ENCODE data around the gene SLC6A15.
A peak's percentile ranks its signal among the peaks of the same experiment; 100 is the strongest.

SLC6A15 gene

GRCh38 chr12:84910549-84911241 is 1.9 kb downstream of the SLC6A15 start:
- ChIA-PET CTCF (no interaction called here), POLR2A (no interaction called here)
- H3K4me1 ChIP-seq (ENCODE audit: control extremely low read depth in 1 of 4, control insufficient read depth in 4 of 4, insufficient read depth in 4 of 4, low read length in 3 of 4), result peaks cover 0 to 21% (median 12%) of the 10 kb centered on the region in 4 experiments
- WGBS (ENCODE audit: insufficient coverage), result 27% methylated on average over 4 of the region's 21 CpGs
- H3K4me3 ChIP-seq (ENCODE audit: control insufficient read depth in 1 of 7, extremely low read depth in 1 of 7, insufficient read depth in 4 of 7, low read depth in 2 of 7, low read length in 6 of 7), result no peak overlapping the region
- peaks cover 0 to 6% (median 0%) of the 10 kb centered on the region in 5 experiments for H3K9me3 ChIP-seq (ENCODE audit: control extremely low read depth in 1 of 5, control insufficient read depth in 4 of 5, insufficient read depth in 2 of 5, low read depth in 1 of 5, low read length in 4 of 5)
- H3K36me3 ChIP-seq (ENCODE audit: control insufficient read depth in 4 of 4, insufficient read depth in 4 of 4, low read length in 3 of 4), result no peaks in the 10 kb centered on the region
- no peak overlapping the region for H3K27ac ChIP-seq (ENCODE audit: insufficient read depth in 1 of 2, low read depth in 1 of 2, low read length in 2 of 2, poor library complexity in 1 of 2, severe bottlenecking in 2 of 2)
- peaks cover 6 to 77% (median 37%) of the 10 kb centered on the region in 5 experiments for H3K27me3 ChIP-seq (replicated peaks in 2 of 5; ENCODE audit: control insufficient read depth in 4 of 5, insufficient read depth in 5 of 5, low read length in 4 of 5)
- peak in 2 of 3 donors; percentile 2 to 8 for DNase-seq

GRCh38 chr12:84904051-84904450 is 8.5 kb downstream of the SLC6A15 start:
- no peaks in the 10 kb centered on the region for H3K4me1 ChIP-seq (ENCODE audit: control extremely low read depth in 1 of 4, control insufficient read depth in 4 of 4, insufficient read depth in 4 of 4, low read length in 3 of 4)
- ChIA-PET POLR2A (interaction anchor here (0.5 kb wide), 1 partner anchor 138 kb away, joined by 3 read pairs; no protein-coding TSS in a partner anchor), CTCF (no interaction called here)
- WGBS (ENCODE audit: insufficient coverage), result no CpG with 5 or more reads among the region's 2 CpGs
- no peak overlapping the region for H3K27ac ChIP-seq (ENCODE audit: insufficient read depth in 1 of 2, low read depth in 1 of 2, low read length in 2 of 2, poor library complexity in 1 of 2, severe bottlenecking in 2 of 2)
- no peak overlapping the region for H3K4me3 ChIP-seq (ENCODE audit: control insufficient read depth in 1 of 7, extremely low read depth in 1 of 7, insufficient read depth in 4 of 7, low read depth in 2 of 7, low read length in 6 of 7)
- peaks cover 0 to 36% (median 6%) of the 10 kb centered on the region in 5 experiments for H3K27me3 ChIP-seq (replicated peaks in 2 of 5; ENCODE audit: control insufficient read depth in 4 of 5, insufficient read depth in 5 of 5, low read length in 4 of 5)
- no peaks in the 10 kb centered on the region for H3K9me3 ChIP-seq (ENCODE audit: control extremely low read depth in 1 of 5, control insufficient read depth in 4 of 5, insufficient read depth in 2 of 5, low read depth in 1 of 5, low read length in 4 of 5)
- no peaks in the 10 kb centered on the region for H3K36me3 ChIP-seq (ENCODE audit: control insufficient read depth in 4 of 4, insufficient read depth in 4 of 4, low read length in 3 of 4)
- DNase-seq, result no peak

- H3K4me1 ChIP-seq (ENCODE audit: control extremely low read depth in 1 of 4, control insufficient read depth in 4 of 4, insufficient read depth in 4 of 4, low read length in 3 of 4), result no peaks in the 10 kb centered on the region
- WGBS (ENCODE audit: insufficient coverage), result 83% methylated on average over 4 of the region's 5 CpGs
- H3K4me3 ChIP-seq (ENCODE audit: control insufficient read depth in 1 of 7, extremely low read depth in 1 of 7, insufficient read depth in 4 of 7, low read depth in 2 of 7, low read length in 6 of 7), result no peak overlapping the region
- H3K27ac ChIP-seq (ENCODE audit: insufficient read depth in 1 of 2, low read depth in 1 of 2, low read length in 2 of 2, poor library complexity in 1 of 2, severe bottlenecking in 2 of 2), result no peak overlapping the region
- no peak for DNase-seq
- peaks cover 0 to 22% (median 0%) of the 10 kb centered on the region in 5 experiments for H3K27me3 ChIP-seq (replicated peaks in 2 of 5; ENCODE audit: control insufficient read depth in 4 of 5, insufficient read depth in 5 of 5, low read length in 4 of 5)
- no peaks in the 10 kb centered on the region for H3K36me3 ChIP-seq (ENCODE audit: control insufficient read depth in 4 of 4, insufficient read depth in 4 of 4, low read length in 3 of 4)
- ChIA-PET POLR2A (no interaction called here), CTCF (no interaction called here)
- H3K9me3 ChIP-seq (ENCODE audit: control extremely low read depth in 1 of 5, control insufficient read depth in 4 of 5, insufficient read depth in 2 of 5, low read depth in 1 of 5, low read length in 4 of 5), result no peaks in the 10 kb centered on the region
These were observed 21.3 kb downstream of the SLC6A15 start for GRCh38 chr12:84891106-84891838.

- CTCF ChIA-PET, result no interaction called here
- DNase-seq, result no peak
- WGBS (ENCODE audit: insufficient coverage), result no CpG with 5 or more reads among the region's 2 CpGs
- no peaks in the 10 kb centered on the region for H3K4me1 ChIP-seq (ENCODE audit: control extremely low read depth in 1 of 4, control insufficient read depth in 4 of 4, insufficient read depth in 4 of 4, low read length in 3 of 4)
- no peak overlapping the region for H3K4me3 ChIP-seq (ENCODE audit: control insufficient read depth in 1 of 7, extremely low read depth in 1 of 7, insufficient read depth in 4 of 7, low read depth in 2 of 7, low read length in 6 of 7)
- H3K27ac ChIP-seq (ENCODE audit: insufficient read depth in 1 of 2, low read depth in 1 of 2, low read length in 2 of 2, poor library complexity in 1 of 2, severe bottlenecking in 2 of 2), result no peak overlapping the region
- POLR2A ChIA-PET, result no interaction called here
- H3K9me3 ChIP-seq (ENCODE audit: control extremely low read depth in 1 of 5, control insufficient read depth in 4 of 5, insufficient read depth in 2 of 5, low read depth in 1 of 5, low read length in 4 of 5), result no peaks in the 10 kb centered on the region
- H3K27me3 ChIP-seq (replicated peaks in 2 of 5; ENCODE audit: control insufficient read depth in 4 of 5, insufficient read depth in 5 of 5, low read length in 4 of 5), result peaks cover 0 to 29% (median 2%) of the 10 kb centered on the region in 5 experiments
- H3K36me3 ChIP-seq (ENCODE audit: control insufficient read depth in 4 of 4, insufficient read depth in 4 of 4, low read length in 3 of 4), result no peaks in the 10 kb centered on the region
These were observed 22.8 kb downstream of the SLC6A15 start for GRCh38 chr12:84889818-84890217.

- no peak overlapping the region for H3K27ac ChIP-seq (ENCODE audit: insufficient read depth in 1 of 2, low read depth in 1 of 2, low read length in 2 of 2, poor library complexity in 1 of 2, severe bottlenecking in 2 of 2)
- H3K4me3 ChIP-seq (ENCODE audit: control insufficient read depth in 1 of 7, extremely low read depth in 1 of 7, insufficient read depth in 4 of 7, low read depth in 2 of 7, low read length in 6 of 7), result no peak overlapping the region
- no peaks in the 10 kb centered on the region for H3K4me1 ChIP-seq (ENCODE audit: control extremely low read depth in 1 of 4, control insufficient read depth in 4 of 4, insufficient read depth in 4 of 4, low read length in 3 of 4)
- CTCF ChIA-PET, result no interaction called here
- no peak for DNase-seq
- H3K9me3 ChIP-seq (ENCODE audit: control extremely low read depth in 1 of 5, control insufficient read depth in 4 of 5, insufficient read depth in 2 of 5, low read depth in 1 of 5, low read length in 4 of 5), result no peaks in the 10 kb centered on the region
- H3K27me3 ChIP-seq (replicated peaks in 2 of 5; ENCODE audit: control insufficient read depth in 4 of 5, insufficient read depth in 5 of 5, low read length in 4 of 5), result peaks cover 0 to 32% (median 2%) of the 10 kb centered on the region in 5 experiments
- POLR2A ChIA-PET, result no interaction called here
- no peaks in the 10 kb centered on the region for H3K36me3 ChIP-seq (ENCODE audit: control insufficient read depth in 4 of 4, insufficient read depth in 4 of 4, low read length in 3 of 4)
- WGBS (ENCODE audit: insufficient coverage), result 94% methylated on average over 4 of the region's 5 CpGs
These were observed 23.7 kb downstream of the SLC6A15 start for GRCh38 chr12:84888861-84889260.

- POLR2A ChIA-PET, result no interaction called here
- CTCF ChIA-PET, result interaction anchor here (9.3 kb wide), 1 partner anchor 153 kb away, joined by 135 read pairs; the partner anchor contains the start of genes LRRIQ1 and TSPAN19
- no peaks in the 10 kb centered on the region for H3K9me3 ChIP-seq (ENCODE audit: control extremely low read depth in 1 of 5, control insufficient read depth in 4 of 5, insufficient read depth in 2 of 5, low read depth in 1 of 5, low read length in 4 of 5)
- H3K36me3 ChIP-seq (ENCODE audit: control insufficient read depth in 4 of 4, insufficient read depth in 4 of 4, low read length in 3 of 4), result no peaks in the 10 kb centered on the region
- no peak overlapping the region for H3K27ac ChIP-seq (ENCODE audit: insufficient read depth in 1 of 2, low read depth in 1 of 2, low read length in 2 of 2, poor library complexity in 1 of 2, severe bottlenecking in 2 of 2)
- no peaks in the 10 kb centered on the region for H3K4me1 ChIP-seq (ENCODE audit: control extremely low read depth in 1 of 4, control insufficient read depth in 4 of 4, insufficient read depth in 4 of 4, low read length in 3 of 4)
- H3K4me3 ChIP-seq (ENCODE audit: control insufficient read depth in 1 of 7, extremely low read depth in 1 of 7, insufficient read depth in 4 of 7, low read depth in 2 of 7, low read length in 6 of 7), result no peak overlapping the region
- DNase-seq, result no peak
- peaks cover 0 to 16% (median 8%) of the 10 kb centered on the region in 5 experiments for H3K27me3 ChIP-seq (replicated peaks in 2 of 5; ENCODE audit: control insufficient read depth in 4 of 5, insufficient read depth in 5 of 5, low read length in 4 of 5)
- WGBS (ENCODE audit: insufficient coverage), result 90% methylated on average over 2 of the region's 2 CpGs
These were observed 35.3 kb downstream of the SLC6A15 start for GRCh38 chr12:84877340-84877739.

- Histone ChIP-seq H3K4me3 (ENCODE audit: control insufficient read depth in 1 of 7, extremely low read depth in 1 of 7, insufficient read depth in 4 of 7, low read depth in 2 of 7, low read length in 6 of 7) (no peak overlapping the region), H3K27me3 (replicated peaks in 2 of 5; ENCODE audit: control insufficient read depth in 4 of 5, insufficient read depth in 5 of 5, low read length in 4 of 5) (peaks cover 0 to 10% (median 5%) of the 10 kb centered on the region in 5 experiments), H3K36me3 (ENCODE audit: control insufficient read depth in 4 of 4, insufficient read depth in 4 of 4, low read length in 3 of 4) (no peaks in the 10 kb centered on the region), H3K4me1 (ENCODE audit: control extremely low read depth in 1 of 4, control insufficient read depth in 4 of 4, insufficient read depth in 4 of 4, low read length in 3 of 4) (no peaks in the 10 kb centered on the region), H3K27ac (ENCODE audit: insufficient read depth in 1 of 2, low read depth in 1 of 2, low read length in 2 of 2, poor library complexity in 1 of 2, severe bottlenecking in 2 of 2) (no peak overlapping the region), H3K9me3 (ENCODE audit: control extremely low read depth in 1 of 5, control insufficient read depth in 4 of 5, insufficient read depth in 2 of 5, low read depth in 1 of 5, low read length in 4 of 5) (no peaks in the 10 kb centered on the region)
- WGBS (ENCODE audit: insufficient coverage), result 100% methylated on average over 1 of the region's 4 CpGs
- CTCF ChIA-PET, result interaction anchor here (0.7 to 9.3 kb wide), 11 partner anchors 24 to 1045 kb away, joined by 3 to 135 read pairs (median 3); partner anchors contain the start of genes LRRIQ1 and TSPAN19
- POLR2A ChIA-PET, result no interaction called here
- no peak for DNase-seq
These were observed 37.4 kb downstream of the SLC6A15 start for GRCh38 chr12:84875241-84875640.
